AG04449 (cell line): ENCODE data around the gene DPF1.

Experiments
- CTCF ChIA-PET: fragments of 350-600 bp; formaldehyde crosslinking; extraction: SDS; loops from one replicate; lab custom pipeline; 2021; ENCODE audit warnings: antibody characterized with exemption; lab: Yijun Ruan, JAX
- POLR2A ChIA-PET: fragments of 400-600, 350-600 bp; formaldehyde crosslinking; extraction: SDS; loops from one replicate; lab custom pipeline; 2020; ENCODE audit warnings: antibody characterized with exemption, inconsistent platforms; lab: Yijun Ruan, JAX
- DNase-seq: peaks from one replicate; pipeline ENCODE4 v3.0.0-alpha.2; 2010; ENCODE audit warnings: low read depth, low spot score
- H3K4me3 ChIP-seq: 2 replicates; pipeline ENCODE4 v1.5.1; 2011; ENCODE audit warnings: low read depth, mild to moderate bottlenecking, control low read depth, low read length
- TF ChIP-seq, protein P1 (sequence below): IDR thresholded peaks from one replicate; pipeline ENCODE4 v1.5.1; 2011; ENCODE audit warnings: mild to moderate bottlenecking, moderate library complexity, low read length, control low read depth, inconsistent platforms; ENCODE audit not compliant: insufficient read depth; ENCODE audit errors: missing control alignments

DPF1 gene

DNA sequence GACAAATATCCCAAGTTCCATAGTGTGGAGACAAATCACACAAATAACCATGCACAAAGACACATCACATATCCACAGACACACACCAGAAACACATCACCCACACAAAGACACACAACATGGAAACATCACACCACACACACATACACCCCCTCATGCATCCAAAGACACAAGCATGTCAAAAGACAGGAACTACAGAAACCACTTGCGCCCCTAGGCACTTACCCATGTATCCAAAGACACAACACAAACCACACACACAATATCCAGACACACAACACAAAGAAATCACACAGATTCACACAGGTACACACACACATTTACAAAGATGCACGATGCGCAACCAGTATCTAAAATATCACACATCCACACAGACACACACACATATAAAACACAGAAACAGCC lies 901 bp downstream of the DPF1 start:
- TF ChIP-seq, protein P1, sequence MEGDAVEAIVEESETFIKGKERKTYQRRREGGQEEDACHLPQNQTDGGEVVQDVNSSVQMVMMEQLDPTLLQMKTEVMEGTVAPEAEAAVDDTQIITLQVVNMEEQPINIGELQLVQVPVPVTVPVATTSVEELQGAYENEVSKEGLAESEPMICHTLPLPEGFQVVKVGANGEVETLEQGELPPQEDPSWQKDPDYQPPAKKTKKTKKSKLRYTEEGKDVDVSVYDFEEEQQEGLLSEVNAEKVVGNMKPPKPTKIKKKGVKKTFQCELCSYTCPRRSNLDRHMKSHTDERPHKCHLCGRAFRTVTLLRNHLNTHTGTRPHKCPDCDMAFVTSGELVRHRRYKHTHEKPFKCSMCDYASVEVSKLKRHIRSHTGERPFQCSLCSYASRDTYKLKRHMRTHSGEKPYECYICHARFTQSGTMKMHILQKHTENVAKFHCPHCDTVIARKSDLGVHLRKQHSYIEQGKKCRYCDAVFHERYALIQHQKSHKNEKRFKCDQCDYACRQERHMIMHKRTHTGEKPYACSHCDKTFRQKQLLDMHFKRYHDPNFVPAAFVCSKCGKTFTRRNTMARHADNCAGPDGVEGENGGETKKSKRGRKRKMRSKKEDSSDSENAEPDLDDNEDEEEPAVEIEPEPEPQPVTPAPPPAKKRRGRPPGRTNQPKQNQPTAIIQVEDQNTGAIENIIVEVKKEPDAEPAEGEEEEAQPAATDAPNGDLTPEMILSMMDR = no peak
- DNase-seq = no peak
- ChIA-PET CTCF (no interaction called here), POLR2A (no interaction called here)
- H3K4me3 ChIP-seq = no peak overlapping the region

DNA sequence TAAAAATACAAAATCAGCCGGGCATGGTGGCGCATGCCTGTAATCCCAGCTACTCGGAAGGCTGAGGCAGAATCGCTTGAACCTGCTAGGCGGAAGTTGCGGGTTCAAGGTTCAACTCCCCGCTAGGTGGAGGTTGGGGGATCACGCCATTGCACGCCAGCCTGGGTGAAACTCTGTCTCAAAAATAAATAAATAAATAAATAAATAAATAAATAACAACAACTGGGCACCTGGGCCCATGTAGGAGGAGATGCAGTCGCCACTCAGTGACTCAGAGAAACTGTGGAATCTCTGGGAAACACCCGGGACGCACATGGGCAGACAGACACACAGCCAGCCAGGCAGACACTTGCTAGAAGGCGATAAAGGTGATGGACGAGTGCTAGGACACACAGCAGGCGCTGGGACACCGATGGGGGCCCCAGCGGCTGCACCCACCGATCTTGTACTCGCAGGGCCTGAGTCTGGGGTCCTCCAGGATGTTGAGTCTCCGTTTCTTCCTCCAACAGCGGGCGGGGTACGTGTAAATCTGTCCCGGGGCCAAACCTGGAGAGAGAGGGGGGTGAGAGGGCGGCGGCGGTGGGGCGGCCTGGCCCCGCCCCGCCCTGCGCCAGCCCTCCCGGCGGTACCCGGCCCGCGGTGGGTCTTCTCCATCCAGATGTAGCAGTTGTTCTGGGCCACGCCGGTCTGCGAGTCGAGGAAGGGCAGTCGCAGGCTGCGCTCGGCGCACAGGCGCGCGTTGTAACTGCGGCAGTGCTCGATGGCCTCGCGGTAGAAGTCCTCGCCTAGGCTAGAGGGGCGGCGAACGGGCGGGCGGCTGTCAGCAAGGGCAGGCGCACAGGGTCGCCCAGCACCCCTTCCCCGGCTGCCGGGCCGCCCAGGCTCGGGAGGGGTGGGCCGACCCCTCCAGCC lies 1.8 kb downstream of the DPF1 start:
- CTCF ChIA-PET = no interaction called here
- TF ChIP-seq, protein P1 = no peak

DNA sequence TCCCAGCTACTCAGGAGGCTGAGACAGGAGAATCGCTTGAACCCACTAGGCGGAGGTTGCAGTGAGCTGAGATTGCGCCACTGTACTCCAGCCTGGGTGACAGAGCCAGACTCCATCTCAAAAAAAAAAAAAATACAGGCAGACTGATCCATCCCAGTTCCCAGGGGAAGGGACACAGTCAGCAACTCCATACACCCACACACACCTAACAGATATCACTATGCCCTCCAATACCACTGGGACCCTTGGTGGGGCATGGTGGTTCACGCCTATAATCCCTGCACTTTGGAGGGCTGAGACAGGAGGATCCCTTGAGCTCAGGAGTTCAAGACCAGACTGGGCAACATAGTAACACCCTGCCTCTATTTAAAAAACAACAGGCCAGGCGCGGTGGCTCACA lies 2.6 kb downstream of the DPF1 start:
- H3K4me3 ChIP-seq = no peak overlapping the region
- no peak for DNase-seq
- TF ChIP-seq, protein P1 = no peak
- POLR2A ChIA-PET = no interaction called here
- CTCF ChIA-PET = no interaction called here

More for the DNA sequence above, 1.8 kb downstream of the DPF1 start:
- no peak overlapping the region for H3K4me3 ChIP-seq
- POLR2A ChIA-PET = no interaction called here
- no peak for DNase-seq

DNA sequence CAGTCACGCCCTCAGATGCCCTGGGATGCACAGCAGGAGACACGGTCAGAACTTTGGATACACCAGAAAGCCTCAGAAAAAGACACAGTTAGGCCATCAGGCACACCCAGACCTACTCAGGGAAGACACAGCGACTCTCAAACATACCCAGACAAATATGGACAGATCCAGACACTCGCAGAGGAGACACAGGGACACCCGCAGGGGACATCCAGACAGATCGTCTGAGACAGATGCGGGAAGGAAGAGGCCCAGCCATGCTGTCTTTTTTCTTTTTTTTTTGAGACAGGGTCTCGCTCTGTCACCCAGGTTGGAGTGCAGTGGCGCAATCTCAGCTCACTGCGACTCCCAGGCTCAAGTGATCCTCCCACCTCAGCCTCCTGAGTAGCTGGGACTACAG lies 4.8 kb downstream of the DPF1 start:
- CTCF ChIA-PET = no interaction called here
- no peak for DNase-seq
- TF ChIP-seq, protein P1 = no peak
- no peak overlapping the region for H3K4me3 ChIP-seq
- POLR2A ChIA-PET = no interaction called here

DNA sequence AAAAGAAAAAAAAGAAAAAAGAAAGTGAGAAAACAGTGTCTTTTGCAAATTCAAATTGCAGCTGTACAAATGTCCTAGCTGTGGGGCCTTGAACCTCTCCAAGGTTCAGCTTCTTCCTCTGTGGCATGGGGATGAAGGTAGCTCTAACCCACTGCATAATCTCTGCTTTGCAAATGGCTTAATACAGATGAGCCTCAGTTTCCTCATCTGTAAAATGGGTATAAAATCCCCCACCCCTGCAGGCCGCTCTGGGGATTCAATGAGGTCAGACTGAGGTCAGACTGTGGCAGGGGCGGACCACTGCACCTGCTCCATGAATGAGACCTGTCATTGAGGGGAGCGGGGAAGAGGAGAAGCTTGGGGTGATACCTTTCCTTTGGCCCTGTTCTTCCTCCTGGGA lies 5.8 kb downstream of the DPF1 start:
- POLR2A ChIA-PET = no interaction called here
- CTCF ChIA-PET = interaction anchor here (1.3 kb wide), 1 partner anchor 12 kb away, joined by 3 read pairs; no protein-coding TSS in a partner anchor

More for the DNA sequence above, 5.8 kb downstream of the DPF1 start:
- TF ChIP-seq, protein P1 = no peak
- H3K4me3 ChIP-seq = no peak overlapping the region
- no peak for DNase-seq
